K562 (cell line): ENCODE measurements around the gene MMS22L.

ENCODE experiments used
- ARID3A ChIP-seq: IDR thresholded peaks from 2 replicates; pipeline ENCODE4 v1.6.1; 2012; ENCODE audit warnings: low read depth, low read length, improper control_type of control experiment, borderline replicate concordance
- ARID3B ChIP-seq: fragments of 250-450 bp; sonication (Bioruptor Pico); IDR thresholded peaks from 2 replicates; pipeline ENCODE4 v1.4.0; 2020; ENCODE audit warnings: borderline replicate concordance
- ATF3 ChIP-seq, 2 experiments: fragments of 450-650 bp in 1 of 2; sonication (generic) in 1 of 2; formaldehyde crosslinking in 1 of 2; IDR thresholded peaks in 1 of 2; conservative IDR thresholded peaks in 1 of 2; 2 replicates each; pipeline versions ENCODE4 v1.6.1 to v1.8.1; 2016 to 2023; ENCODE audit warnings: mild to moderate bottlenecking in 2 of 2, moderate library complexity in 2 of 2, inconsistent platforms in 1 of 2, missing genetic modification reagents in 1 of 2
- DPF2 ChIP-seq: fragments of 450-650 bp; IDR thresholded peaks from 2 replicates; pipeline ENCODE4 v1.6.1; 2016
- EP300 ChIP-seq: IDR thresholded peaks from 2 replicates; pipeline ENCODE4 v1.6.1; 2012; ENCODE audit warnings: low read length, improper control_type of control experiment
- EZH2 ChIP-seq: IDR thresholded peaks from 2 replicates; pipeline ENCODE4 v1.6.1; 2012; ENCODE audit warnings: low read depth, mild to moderate bottlenecking, inconsistent platforms, low read length, borderline replicate concordance
- L3MBTL2 ChIP-seq: fragments of 450-650 bp; IDR thresholded peaks from 2 replicates; pipeline ENCODE4 v1.6.1; 2016; ENCODE audit warnings: mild to moderate bottlenecking, moderate library complexity
- POLR2A ChIP-seq: fragments of 450-650 bp; conservative IDR thresholded peaks from 2 replicates; pipeline ENCODE4 v1.6.1; 2016
- RHOXF2B ChIP-seq: fragments of 250-450 bp; sonication (Bioruptor Pico); conservative IDR thresholded peaks from 2 replicates; pipeline ENCODE4 v1.5.1; 2021
- SIN3A ChIP-seq, 2 experiments: fragments of 150-350 bp in 1 of 2; IDR thresholded peaks; 2 replicates each; pipeline ENCODE4 v1.6.1; 2011 to 2016; ENCODE audit warnings: borderline replicate concordance in 2 of 2, low read depth in 2 of 2, low read length in 2 of 2, mild to moderate bottlenecking in 2 of 2, moderate library complexity in 2 of 2; ENCODE audit not compliant: control insufficient read depth in 1 of 2
- SPI1 ChIP-seq: IDR thresholded peaks from 2 replicates; pipeline ENCODE4 v1.6.1; 2011; ENCODE audit warnings: low read depth, low read length, control low read depth, borderline replicate concordance
- ZNF232 ChIP-seq: sonication (generic); formaldehyde crosslinking; IDR thresholded peaks from 2 replicates; pipeline ENCODE4 v1.8.0; 2022; ENCODE audit warnings: mild to moderate bottlenecking, missing genetic modification reagents
- ZNF253 ChIP-seq: fragments of 250-450 bp; sonication (Bioruptor Pico); conservative IDR thresholded peaks from 2 replicates; pipeline ENCODE4 v1.6.1; 2021; ENCODE audit warnings: mild to moderate bottlenecking
- TF ChIP-seq, protein P1 (sequence below), 3 experiments: IDR thresholded peaks in 2 of 3; conservative IDR thresholded peaks in 1 of 3; 2 replicates each; pipeline ENCODE4 v1.5.1; 2011 to 2012; ENCODE audit warnings: low read length in 3 of 3, mild to moderate bottlenecking in 3 of 3, control low read depth in 2 of 3, improper control_type of control experiment in 1 of 3, inconsistent platforms in 1 of 3, low read depth in 1 of 3, mixed read lengths in 1 of 3, moderate library complexity in 1 of 3; ENCODE audit not compliant: insufficient read depth in 2 of 3

DNA sequence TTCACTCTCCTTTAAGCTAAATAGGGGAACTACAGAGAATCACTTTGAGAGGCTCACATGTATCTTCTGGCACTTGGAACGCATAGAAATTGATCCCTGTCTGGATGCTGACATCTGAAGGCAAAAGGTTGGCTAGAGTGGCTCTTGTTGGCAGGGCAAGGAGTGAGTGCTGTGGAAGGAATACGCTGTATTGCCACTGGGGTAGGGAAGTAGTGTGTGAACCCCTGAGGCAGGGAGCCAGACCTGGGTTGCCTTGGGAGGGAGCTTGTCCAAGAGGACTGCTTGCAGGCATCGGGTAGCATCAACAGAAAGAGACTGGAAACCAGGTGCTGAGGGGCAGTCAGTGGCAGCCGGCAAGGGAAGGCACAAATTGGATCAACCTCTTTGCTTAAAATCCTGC is 8.9 kb upstream of the MMS22L start:
- no peak for TF ChIP-seq SPI1
- no peak for TF ChIP-seq ARID3B (CRISPR knock-in tag)
- TF ChIP-seq, protein P1, sequence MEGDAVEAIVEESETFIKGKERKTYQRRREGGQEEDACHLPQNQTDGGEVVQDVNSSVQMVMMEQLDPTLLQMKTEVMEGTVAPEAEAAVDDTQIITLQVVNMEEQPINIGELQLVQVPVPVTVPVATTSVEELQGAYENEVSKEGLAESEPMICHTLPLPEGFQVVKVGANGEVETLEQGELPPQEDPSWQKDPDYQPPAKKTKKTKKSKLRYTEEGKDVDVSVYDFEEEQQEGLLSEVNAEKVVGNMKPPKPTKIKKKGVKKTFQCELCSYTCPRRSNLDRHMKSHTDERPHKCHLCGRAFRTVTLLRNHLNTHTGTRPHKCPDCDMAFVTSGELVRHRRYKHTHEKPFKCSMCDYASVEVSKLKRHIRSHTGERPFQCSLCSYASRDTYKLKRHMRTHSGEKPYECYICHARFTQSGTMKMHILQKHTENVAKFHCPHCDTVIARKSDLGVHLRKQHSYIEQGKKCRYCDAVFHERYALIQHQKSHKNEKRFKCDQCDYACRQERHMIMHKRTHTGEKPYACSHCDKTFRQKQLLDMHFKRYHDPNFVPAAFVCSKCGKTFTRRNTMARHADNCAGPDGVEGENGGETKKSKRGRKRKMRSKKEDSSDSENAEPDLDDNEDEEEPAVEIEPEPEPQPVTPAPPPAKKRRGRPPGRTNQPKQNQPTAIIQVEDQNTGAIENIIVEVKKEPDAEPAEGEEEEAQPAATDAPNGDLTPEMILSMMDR (IDR thresholded peaks at IDR 0.05 in 2 of 3, conservative IDR thresholded peaks at IDR 0.05 in 1 of 3; ENCODE audit: insufficient read depth in 2 of 3, low read depth in 1 of 3, low read length in 3 of 3): no peak
- TF ChIP-seq POLR2A: no peak
- TF ChIP-seq L3MBTL2: no peak
- TF ChIP-seq ATF3 (IDR thresholded peaks at IDR 0.05): no peak
- no peak for TF ChIP-seq ATF3 (CRISPR knock-in tag; conservative IDR thresholded peaks at IDR 0.05)
- TF ChIP-seq ZNF232 (CRISPR knock-in tag): no peak
- no peak for TF ChIP-seq ARID3A
- no peak for TF ChIP-seq DPF2
- no peak for TF ChIP-seq SIN3A (IDR thresholded peaks at IDR 0.05; ENCODE audit: borderline replicate concordance in 2 of 2, control insufficient read depth in 1 of 2, low read depth in 2 of 2, low read length in 2 of 2)
- no peak for TF ChIP-seq EP300
- no peak for TF ChIP-seq RHOXF2B (CRISPR knock-in tag)
- no peak for TF ChIP-seq EZH2
- no peak for TF ChIP-seq ZNF253 (CRISPR knock-in tag)
